Adrenal gland (tissue), 5 donors: ENCODE results near the gene TBX1.

Source experiments
- POLR2A ChIP-seq, 2 donors: fragments of 450-650 bp; IDR thresholded peaks; one replicate each; pipeline ENCODE4 v1.6.1; 2017; ENCODE audit warnings: antibody characterized with exemption in 2 of 2, mild to moderate bottlenecking in 2 of 2, moderate library complexity in 1 of 2
- TF ChIP-seq, protein P1 (sequence below), 6 experiments: fragments of 450-650 bp in 4 of 6; fragments of 200-600 bp in 2 of 6; sonication (generic) in 1 of 6; IDR thresholded peaks; 1 replicate in 5 of 6; 2 replicates in 1 of 6; pipeline versions ENCODE4 v1.5.1 to v1.8.0; 2016 to 2021; ENCODE audit warnings: antibody characterized with exemption in 6 of 6, mild to moderate bottlenecking in 2 of 6, moderate library complexity in 1 of 6
- donor health status: DM: no; HTN: no; CAD: no.

DNA sequence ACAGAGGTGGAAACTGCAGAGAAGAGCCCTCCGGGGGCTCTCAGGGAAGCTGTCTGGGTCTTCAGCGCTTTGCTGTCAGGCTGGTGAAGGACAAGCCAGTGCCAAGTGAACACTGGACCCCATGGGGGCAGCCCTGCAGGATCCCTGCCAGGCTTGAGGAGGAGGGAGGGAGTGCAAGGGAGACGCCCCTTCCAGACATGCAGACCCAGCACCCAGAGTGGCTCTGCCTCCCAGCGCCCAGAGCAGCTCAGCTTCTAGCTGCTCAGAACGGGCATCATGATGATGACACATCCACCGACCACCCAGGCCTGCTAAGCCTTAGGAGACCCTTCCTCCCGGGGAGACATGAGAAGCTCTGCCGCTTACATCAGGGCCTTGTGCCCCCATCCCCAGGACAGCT lies 39.7 kb downstream of the TBX1 start:
- TF ChIP-seq, protein P1, sequence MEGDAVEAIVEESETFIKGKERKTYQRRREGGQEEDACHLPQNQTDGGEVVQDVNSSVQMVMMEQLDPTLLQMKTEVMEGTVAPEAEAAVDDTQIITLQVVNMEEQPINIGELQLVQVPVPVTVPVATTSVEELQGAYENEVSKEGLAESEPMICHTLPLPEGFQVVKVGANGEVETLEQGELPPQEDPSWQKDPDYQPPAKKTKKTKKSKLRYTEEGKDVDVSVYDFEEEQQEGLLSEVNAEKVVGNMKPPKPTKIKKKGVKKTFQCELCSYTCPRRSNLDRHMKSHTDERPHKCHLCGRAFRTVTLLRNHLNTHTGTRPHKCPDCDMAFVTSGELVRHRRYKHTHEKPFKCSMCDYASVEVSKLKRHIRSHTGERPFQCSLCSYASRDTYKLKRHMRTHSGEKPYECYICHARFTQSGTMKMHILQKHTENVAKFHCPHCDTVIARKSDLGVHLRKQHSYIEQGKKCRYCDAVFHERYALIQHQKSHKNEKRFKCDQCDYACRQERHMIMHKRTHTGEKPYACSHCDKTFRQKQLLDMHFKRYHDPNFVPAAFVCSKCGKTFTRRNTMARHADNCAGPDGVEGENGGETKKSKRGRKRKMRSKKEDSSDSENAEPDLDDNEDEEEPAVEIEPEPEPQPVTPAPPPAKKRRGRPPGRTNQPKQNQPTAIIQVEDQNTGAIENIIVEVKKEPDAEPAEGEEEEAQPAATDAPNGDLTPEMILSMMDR (IDR thresholded peaks at IDR 0.05): no peak
- TF ChIP-seq POLR2A (IDR thresholded peaks at IDR 0.05): no peak
